HCT116 (cell line): Measurements from ENCODE around the gene CRTC1.

Source experiments
- CEBPB ChIP-seq: IDR thresholded peaks from 2 replicates; pipeline ENCODE4 v1.6.1; 2012; ENCODE audit warnings: low read depth
- CTCF ChIP-seq, 3 experiments: fragments of 200-600 bp in 1 of 3; sonication (generic) in 1 of 3; IDR thresholded peaks in 2 of 3; conservative IDR thresholded peaks in 1 of 3; 2 replicates each; pipeline ENCODE4 v1.5.1; 2012 to 2017; ENCODE audit warnings: low read depth in 2 of 3, low read length in 2 of 3, antibody characterized with exemption in 1 of 3, borderline replicate concordance in 1 of 3, control low read depth in 1 of 3, mild to moderate bottlenecking in 1 of 3, mixed read lengths in 1 of 3, mixed run types in 1 of 3, moderate library complexity in 1 of 3; ENCODE audit not compliant: insufficient read depth in 1 of 3
- EGR1 ChIP-seq: IDR thresholded peaks from 2 replicates; pipeline ENCODE4 v1.6.1; 2012; ENCODE audit warnings: low read depth
- POLR2A ChIP-seq: IDR thresholded peaks from 2 replicates; pipeline ENCODE4 v1.7.0; 2011; ENCODE audit warnings: borderline replicate concordance; ENCODE audit not compliant: insufficient read depth, insufficient read length; ENCODE audit errors: extremely low read depth
- YY1 ChIP-seq: IDR thresholded peaks from 2 replicates; pipeline ENCODE4 v1.6.1; 2011; ENCODE audit warnings: low read length, low read depth, moderate library complexity, mild to moderate bottlenecking; ENCODE audit not compliant: insufficient replicate concordance; ENCODE audit errors: extremely low read depth

DNA sequence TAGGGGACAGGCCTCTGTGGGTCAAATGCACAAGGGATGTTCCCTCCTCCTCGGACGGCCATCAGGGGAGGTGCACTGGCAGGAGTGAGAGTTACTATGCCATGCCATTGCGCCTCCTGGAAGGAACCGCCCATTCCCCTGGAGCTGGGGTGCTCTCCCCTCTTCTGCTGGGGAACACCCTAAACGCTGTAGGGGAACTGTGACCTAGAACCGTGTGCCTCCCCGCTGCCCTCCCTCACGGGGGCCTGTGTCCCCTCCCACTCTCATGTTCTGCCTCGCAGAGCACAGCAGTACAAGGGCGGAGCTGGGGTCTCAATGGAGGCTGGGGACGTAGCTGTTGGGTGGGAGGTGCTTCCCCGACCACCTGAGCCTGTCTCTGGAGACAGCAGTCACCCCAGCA, 17.2 kb upstream of the CRTC1 start:
- TF ChIP-seq YY1, result no peak
- TF ChIP-seq CEBPB, result no peak
- no peak for TF ChIP-seq CTCF (IDR thresholded peaks at IDR 0.05 in 2 of 3, conservative IDR thresholded peaks at IDR 0.05 in 1 of 3; ENCODE audit: borderline replicate concordance in 1 of 3, insufficient read depth in 1 of 3, low read depth in 2 of 3, low read length in 2 of 3)
- TF ChIP-seq POLR2A, result no peak
- TF ChIP-seq EGR1, result no peak
